ENCODE measurements around the gene TGFB1I1. TPM values are rescaled to one million over a fixed set of nuclear protein-coding genes. Genes with fewer than 3 reads are reported as not detected.
A peak's percentile ranks its signal among the peaks of the same experiment; 100 is the strongest.

TGFB1I1 gene
- total and polyA plus RNA-seq, 2 of the 4 experiments (the other 2 are of a cell fraction), result 24.9 to 128 TPM

GRCh38 chr16:31467151-31467773 lies 4.7 kb upstream of the TGFB1I1 start:
- 100% methylated on average over 1 of the region's 5 CpGs; no CpG with 5 or more reads in 1 of the 2 experiments for WGBS, 2 experiments (ENCODE audit: extremely low coverage in 2 of 2, insufficient read length in 1 of 2)
- Histone ChIP-seq H2BK120ac (ENCODE audit: low read depth, low read length) (no peak overlapping the region), H3K79me1 (ENCODE audit: low read depth in 1 of 2, low read length in 2 of 2) (peaks cover 8 to 17% of the 10 kb centered on the region in 2 experiments), H3K4me1 (ENCODE audit: control insufficient read depth, insufficient read depth, low read length) (peaks cover 7% of the 10 kb centered on the region), H3K27me3 (ENCODE audit: control insufficient read depth, insufficient read depth, low read length) (no peaks in the 10 kb centered on the region), H3K9ac (ENCODE audit: low read depth, low read length) (no peak overlapping the region), H4K20me1 (ENCODE audit: insufficient read depth, low read length) (no peaks in the 10 kb centered on the region; the same call in 1 of the 2 replicates), H2BK20ac (ENCODE audit: low read depth, low read length) (no peak overlapping the region), H3K9me3 (ENCODE audit: control insufficient read depth, insufficient read depth, low read length) (no peaks in the 10 kb centered on the region), H3K4ac (ENCODE audit: low read depth, low read length) (no peak overlapping the region), H2BK15ac (ENCODE audit: low read depth, low read length) (no peak overlapping the region), H2AFZ (replicated peaks; ENCODE audit: low read length, poor library complexity) (no peak overlapping the region), H4K91ac (ENCODE audit: insufficient read depth, low read depth, low read length) (no peak overlapping the region), H3K14ac (replicated peaks; ENCODE audit: low read depth, low read length) (no peak overlapping the region), H3K18ac (ENCODE audit: low read depth, low read length) (no peak overlapping the region), H3K27ac (ENCODE audit: insufficient read depth, low read length) (no peak overlapping the region), H3K56ac (ENCODE audit: extremely low read depth, insufficient read depth, low read length) (no peak overlapping the region), H2BK5ac (ENCODE audit: low read depth, low read length, poor library complexity, severe bottlenecking) (no peak overlapping the region), H3K23ac (ENCODE audit: low read depth, low read length) (no peak overlapping the region), H4K5ac (ENCODE audit: low read depth, low read length) (no peak overlapping the region), H2AK5ac (ENCODE audit: low read depth, low read length) (no peak overlapping the region), H4K8ac (ENCODE audit: low read depth in 2 of 2, low read length in 2 of 2) (no peak overlapping the region), H3K36me3 (ENCODE audit: control insufficient read depth, insufficient read depth, low read length) (peaks cover 28% of the 10 kb centered on the region), H2AK9ac (replicated peaks; ENCODE audit: low read depth, low read length, poor library complexity) (peak overlapping the region; percentile 87), H3K4me3 (ENCODE audit: insufficient read depth, low read depth, low read length) (no peak overlapping the region), H3K4me2 (ENCODE audit: low read depth, low read length) (no peak overlapping the region), H3K9me1 (ENCODE audit: insufficient read depth, low read length) (peaks cover 11% of the 10 kb centered on the region; the same call in 1 of the 2 replicates)
- no TSS peak for BruUV-seq (replicated peaks)
- in situ Hi-C loops (cut with MboI; ENCODE audit: low sequenced_read_pairs), result loop anchor here (10.0 to 25.0 kb wide), 2 partner anchors 392 to 395 kb away; partner anchors contain the start of genes ZNF267, ZNF646 and ZNF668
- no peak for ATAC-seq (ENCODE audit: low read depth)
- no peak for DNase-seq
- intact Hi-C loops (cut with micrococcal nuclease), result no loop called here
- CTCF ChIA-PET, result interaction anchor here (0.6 kb wide), 1 partner anchor 510 kb away, joined by 3 read pairs; the partner anchor contains the start of gene SETD1A
- dilution Hi-C loops (cut with HindIII; ENCODE audit: low sequenced_read_pairs, unreplicated experiment), result no loop called here
- POLR2A ChIA-PET (ENCODE audit: unreplicated experiment), result no interaction called here
- TF ChIP-seq POLR2A (IDR thresholded peaks at IDR 0.05; ENCODE audit: low read depth, low read length), result no peak
- no peak for TF ChIP-seq MAFK (IDR thresholded peaks at IDR 0.05; ENCODE audit: low read depth, low read length)
- TF ChIP-seq RAD21 (IDR thresholded peaks at IDR 0.05; ENCODE audit: low read length), result no peak
- TF ChIP-seq CHD1 (IDR thresholded peaks at IDR 0.05; ENCODE audit: low read depth, low read length), result no peak
- no peak for TF ChIP-seq SMC3 (IDR thresholded peaks at IDR 0.05; ENCODE audit: low read depth, low read length)
- TF ChIP-seq BHLHE40 (IDR thresholded peaks at IDR 0.05; ENCODE audit: low read depth, low read length), result no peak
- no peak for TF ChIP-seq NFE2L2 (IDR thresholded peaks at IDR 0.05; ENCODE audit: low read depth, low read length)
- no peak for TF ChIP-seq CEBPB (IDR thresholded peaks at IDR 0.05; ENCODE audit: low read depth, low read length)
- TF ChIP-seq, protein P1, sequence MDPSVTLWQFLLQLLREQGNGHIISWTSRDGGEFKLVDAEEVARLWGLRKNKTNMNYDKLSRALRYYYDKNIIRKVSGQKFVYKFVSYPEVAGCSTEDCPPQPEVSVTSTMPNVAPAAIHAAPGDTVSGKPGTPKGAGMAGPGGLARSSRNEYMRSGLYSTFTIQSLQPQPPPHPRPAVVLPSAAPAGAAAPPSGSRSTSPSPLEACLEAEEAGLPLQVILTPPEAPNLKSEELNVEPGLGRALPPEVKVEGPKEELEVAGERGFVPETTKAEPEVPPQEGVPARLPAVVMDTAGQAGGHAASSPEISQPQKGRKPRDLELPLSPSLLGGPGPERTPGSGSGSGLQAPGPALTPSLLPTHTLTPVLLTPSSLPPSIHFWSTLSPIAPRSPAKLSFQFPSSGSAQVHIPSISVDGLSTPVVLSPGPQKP (IDR thresholded peaks at IDR 0.05; ENCODE audit: borderline replicate concordance, low read depth, low read length), result no peak
- TF ChIP-seq FOS (IDR thresholded peaks at IDR 0.05; ENCODE audit: low read depth, low read length), result no peak
- TF ChIP-seq MXI1 (IDR thresholded peaks at IDR 0.05; ENCODE audit: borderline replicate concordance, low read depth, low read length), result no peak
- no peak for TF ChIP-seq RFX5 (IDR thresholded peaks at IDR 0.05; ENCODE audit: low read depth, low read length)
- TF ChIP-seq, protein P2, sequence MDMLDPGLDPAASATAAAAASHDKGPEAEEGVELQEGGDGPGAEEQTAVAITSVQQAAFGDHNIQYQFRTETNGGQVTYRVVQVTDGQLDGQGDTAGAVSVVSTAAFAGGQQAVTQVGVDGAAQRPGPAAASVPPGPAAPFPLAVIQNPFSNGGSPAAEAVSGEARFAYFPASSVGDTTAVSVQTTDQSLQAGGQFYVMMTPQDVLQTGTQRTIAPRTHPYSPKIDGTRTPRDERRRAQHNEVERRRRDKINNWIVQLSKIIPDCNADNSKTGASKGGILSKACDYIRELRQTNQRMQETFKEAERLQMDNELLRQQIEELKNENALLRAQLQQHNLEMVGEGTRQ (IDR thresholded peaks at IDR 0.05; ENCODE audit: low read depth, low read length), result no peak
